HG02763 (cell line): Measurements from ENCODE around the gene ZNF598.
"Not testable (repeated sequence)": the region's sequence is repeated elsewhere in the genome, so short reads cannot be mapped to it uniquely, and the experiment has no call there.

Experiments
- ATAC-seq: cut with Tn5 transposase; IDR thresholded peaks from one replicate; pipeline ENCODE4 v1.9.1; 2021; ENCODE audit warnings: mild to moderate bottlenecking, moderate library complexity; ENCODE audit not compliant: unreplicated experiment

ZNF598 gene

GRCh38 chr16:2040787-2041522 lies 31.3 kb upstream of the ZNF598 start:
- no peak for ATAC-seq

GRCh38 chr16:2040041-2040786 lies 30.6 kb upstream of the ZNF598 start:
- no peak for ATAC-seq

GRCh38 chr16:2039274-2040031 lies 29.8 kb upstream of the ZNF598 start:
- ATAC-seq = no peak

- ATAC-seq = no peak
These were observed 29.0 kb upstream of the ZNF598 start for GRCh38 chr16:2038382-2039231.

- no peak for ATAC-seq
These were observed 28.2 kb upstream of the ZNF598 start for GRCh38 chr16:2037647-2038381.

GRCh38 chr16:2037115-2037514 lies 27.5 kb upstream of the ZNF598 start:
- ATAC-seq = no peak

- no peak for ATAC-seq
These were observed 26.8 kb upstream of the ZNF598 start for GRCh38 chr16:2036200-2036966.

GRCh38 chr16:2035431-2036199 lies 26.0 kb upstream of the ZNF598 start:
- ATAC-seq = no peak

GRCh38 chr16:2034696-2035430 lies 25.2 kb upstream of the ZNF598 start:
- ATAC-seq = no peak

- ATAC-seq = not testable (repeated sequence)
These were observed 24.5 kb upstream of the ZNF598 start for GRCh38 chr16:2033909-2034695.

GRCh38 chr16:2033057-2033908 lies 23.7 kb upstream of the ZNF598 start:
- ATAC-seq = no peak

GRCh38 chr16:2032285-2033056 lies 22.9 kb upstream of the ZNF598 start:
- no peak for ATAC-seq

- no peak for ATAC-seq
These were observed 21.5 kb upstream of the ZNF598 start for GRCh38 chr16:2031081-2031577.

GRCh38 chr16:2030036-2030435 lies 20.4 kb upstream of the ZNF598 start:
- ATAC-seq = no peak

- no peak for ATAC-seq
These were observed 19.7 kb upstream of the ZNF598 start for GRCh38 chr16:2029350-2029749.
